GM21515 (cell line): Measurements from ENCODE around the gene PGLYRP4.
"Not testable (repeated sequence)": the region's sequence is repeated elsewhere in the genome, so short reads cannot be mapped to it uniquely, and the experiment has no call there.

Experiments
- ATAC-seq: cut with Tn5 transposase; IDR thresholded peaks from one replicate; pipeline ENCODE4 v1.9.1; 2021; ENCODE audit not compliant: unreplicated experiment

The PGLYRP4 gene

GRCh38 chr1:153357076-153357852, 8.6 kb upstream of the PGLYRP4 start:
- no peak for ATAC-seq

- no peak for ATAC-seq
These were observed 7.9 kb upstream of the PGLYRP4 start for GRCh38 chr1:153356392-153357075.

GRCh38 chr1:153355445-153356071, 6.9 kb upstream of the PGLYRP4 start:
- ATAC-seq: no peak

- no peak for ATAC-seq
These were observed 6.0 kb upstream of the PGLYRP4 start for GRCh38 chr1:153354515-153355193.

GRCh38 chr1:153353226-153353947, 4.7 kb upstream of the PGLYRP4 start:
- ATAC-seq: no peak

GRCh38 chr1:153352523-153352922, 3.9 kb upstream of the PGLYRP4 start:
- ATAC-seq: no peak

GRCh38 chr1:153350321-153350957, 1.8 kb upstream of the PGLYRP4 start:
- no peak for ATAC-seq

- ATAC-seq: no peak
These were observed 1.0 kb upstream of the PGLYRP4 start for GRCh38 chr1:153349363-153350320.

- ATAC-seq: no peak
These were observed 785 bp downstream of the PGLYRP4 start for GRCh38 chr1:153347856-153348255.

GRCh38 chr1:153347049-153347448, 1.6 kb downstream of the PGLYRP4 start:
- not testable (repeated sequence) for ATAC-seq

GRCh38 chr1:153346077-153346723, 2.4 kb downstream of the PGLYRP4 start:
- ATAC-seq: no peak

GRCh38 chr1:153345187-153346076, 3.2 kb downstream of the PGLYRP4 start:
- ATAC-seq: no peak

GRCh38 chr1:153344718-153345025, 4.0 kb downstream of the PGLYRP4 start:
- no peak for ATAC-seq

- no peak for ATAC-seq
These were observed 4.6 kb downstream of the PGLYRP4 start for GRCh38 chr1:153343811-153344717.

GRCh38 chr1:153343040-153343681, 5.5 kb downstream of the PGLYRP4 start:
- no peak for ATAC-seq

GRCh38 chr1:153342178-153342577, 6.5 kb downstream of the PGLYRP4 start:
- ATAC-seq: no peak
